Endothelial cell of umbilical vein (primary cell): ENCODE results near the gene MAPK6.

Source experiments
- POLR2AphosphoS5 ChIP-seq: IDR thresholded peaks from 2 replicates; pipeline ENCODE4 v1.6.1; 2012; ENCODE audit warnings: low read depth, mild to moderate bottlenecking, control low read depth, low read length, moderate library complexity; ENCODE audit not compliant: insufficient read depth
- TF ChIP-seq, protein P1 (sequence below), 2 donors: IDR thresholded peaks; 1 replicate in 1 of 2; 2 replicates in 1 of 2; pipeline ENCODE4 v1.5.1; 2011; ENCODE audit warnings: low read length in 2 of 2, mild to moderate bottlenecking in 2 of 2, moderate library complexity in 2 of 2, control low read depth in 1 of 2, inconsistent platforms in 1 of 2, low read depth in 1 of 2; ENCODE audit not compliant: insufficient read depth in 1 of 2; ENCODE audit errors: extremely low read depth in 1 of 2

DNA sequence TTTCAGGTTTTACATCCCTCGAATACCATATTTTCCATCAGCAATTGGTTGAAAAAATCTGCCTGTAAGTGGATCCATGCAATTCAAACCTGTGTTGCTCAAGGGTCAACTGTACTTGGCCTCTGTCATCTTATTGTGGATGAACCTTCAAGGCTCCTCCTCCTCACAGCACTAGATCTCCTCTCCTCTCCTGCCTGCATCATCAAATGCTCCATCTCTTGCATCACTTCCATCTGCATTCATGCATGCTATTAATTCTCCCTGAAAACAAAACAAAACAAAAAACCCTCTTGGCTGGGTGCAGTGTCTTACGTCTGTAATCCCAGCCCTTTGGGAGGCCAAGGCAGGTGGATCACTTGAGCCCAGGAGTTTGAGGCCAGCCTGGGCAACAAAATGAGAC, 83.4 kb downstream of the MAPK6 start:
- TF ChIP-seq POLR2AphosphoS5, result no peak
- TF ChIP-seq, protein P1, sequence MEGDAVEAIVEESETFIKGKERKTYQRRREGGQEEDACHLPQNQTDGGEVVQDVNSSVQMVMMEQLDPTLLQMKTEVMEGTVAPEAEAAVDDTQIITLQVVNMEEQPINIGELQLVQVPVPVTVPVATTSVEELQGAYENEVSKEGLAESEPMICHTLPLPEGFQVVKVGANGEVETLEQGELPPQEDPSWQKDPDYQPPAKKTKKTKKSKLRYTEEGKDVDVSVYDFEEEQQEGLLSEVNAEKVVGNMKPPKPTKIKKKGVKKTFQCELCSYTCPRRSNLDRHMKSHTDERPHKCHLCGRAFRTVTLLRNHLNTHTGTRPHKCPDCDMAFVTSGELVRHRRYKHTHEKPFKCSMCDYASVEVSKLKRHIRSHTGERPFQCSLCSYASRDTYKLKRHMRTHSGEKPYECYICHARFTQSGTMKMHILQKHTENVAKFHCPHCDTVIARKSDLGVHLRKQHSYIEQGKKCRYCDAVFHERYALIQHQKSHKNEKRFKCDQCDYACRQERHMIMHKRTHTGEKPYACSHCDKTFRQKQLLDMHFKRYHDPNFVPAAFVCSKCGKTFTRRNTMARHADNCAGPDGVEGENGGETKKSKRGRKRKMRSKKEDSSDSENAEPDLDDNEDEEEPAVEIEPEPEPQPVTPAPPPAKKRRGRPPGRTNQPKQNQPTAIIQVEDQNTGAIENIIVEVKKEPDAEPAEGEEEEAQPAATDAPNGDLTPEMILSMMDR (IDR thresholded peaks at IDR 0.05; ENCODE audit: extremely low read depth in 1 of 2, insufficient read depth in 1 of 2, low read depth in 1 of 2, low read length in 2 of 2), result no peak
